SK-N-MC (cell line): ENCODE results near the gene BNIP3.

Experiments
- EZH2 ChIP-seq: fragments of 200-600 bp; sonication (generic); IDR thresholded peaks from one replicate; pipeline ENCODE4 v1.6.1; 2017; ENCODE audit warnings: antibody characterized with exemption
- FOXP2 ChIP-seq: optimal IDR thresholded peaks from 2 replicates; pipeline ENCODE3; 2011; ENCODE audit warnings: mild to moderate bottlenecking, moderate library complexity; ENCODE audit not compliant: insufficient read depth; ENCODE audit errors: extremely low read length, control extremely low read depth
- POLR2AphosphoS5 ChIP-seq: IDR thresholded peaks from 2 replicates; pipeline ENCODE4 v1.6.1; 2012; ENCODE audit warnings: mild to moderate bottlenecking, low read depth, low read length, borderline replicate concordance

DNA sequence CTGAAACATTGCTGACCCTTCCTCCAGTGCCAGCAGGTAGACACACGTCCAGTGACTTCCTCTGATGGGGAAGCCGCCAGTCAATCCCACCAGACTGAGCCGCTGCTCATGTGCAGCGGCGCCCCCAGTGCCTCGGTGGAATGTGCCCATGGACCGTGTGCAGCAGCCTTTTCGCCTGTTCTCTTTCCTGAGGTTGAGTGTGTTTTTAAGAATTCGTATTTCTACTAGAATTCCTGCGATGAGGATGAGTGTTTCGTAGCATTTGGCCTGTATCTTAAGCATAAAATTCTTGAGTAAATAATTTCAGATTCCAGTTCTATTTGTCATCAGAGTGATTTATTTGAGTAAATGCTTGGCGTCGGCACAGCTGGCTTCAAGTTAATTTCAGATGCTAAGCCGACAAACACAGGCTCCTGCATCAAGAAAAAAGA lies 35.4 kb downstream of the BNIP3 start:
- TF ChIP-seq EZH2, result no peak
- TF ChIP-seq FOXP2, result no peak
- no peak for TF ChIP-seq POLR2AphosphoS5
